ELF-1 (cell line): ENCODE data around the gene ST6GALNAC5.
"Not testable (repeated sequence)": the region's sequence is repeated elsewhere in the genome, so short reads cannot be mapped to it uniquely, and the experiment has no call there.

Experiments
- DNase-seq: peaks from one replicate; pipeline ENCODE4 v3.0.0-alpha.2; 2016; ENCODE audit warnings: low read depth, low spot score

The ST6GALNAC5 gene

GRCh38 chr1:76866566-76866965 is 714 bp upstream of the ST6GALNAC5 start:
- no peak for DNase-seq

GRCh38 chr1:76868154-76868882 is 1.0 kb downstream of the ST6GALNAC5 start:
- peak; percentile 81 for DNase-seq

GRCh38 chr1:76868916-76869315 is 1.6 kb downstream of the ST6GALNAC5 start:
- DNase-seq, result peak; percentile 41

- DNase-seq, result no peak
Observed at GRCh38 chr1:76870037-76870436, 2.8 kb downstream of the ST6GALNAC5 start.

- DNase-seq, result no peak
Observed at GRCh38 chr1:76871355-76871974, 4.2 kb downstream of the ST6GALNAC5 start.

GRCh38 chr1:76872944-76873343 is 5.7 kb downstream of the ST6GALNAC5 start:
- DNase-seq, result no peak

GRCh38 chr1:76876655-76877395 is 9.5 kb downstream of the ST6GALNAC5 start:
- DNase-seq, result no peak

GRCh38 chr1:76879014-76879413 is 11.7 kb downstream of the ST6GALNAC5 start:
- not testable (repeated sequence) for DNase-seq

GRCh38 chr1:76881762-76882161 is 14.5 kb downstream of the ST6GALNAC5 start:
- DNase-seq, result no peak

- no peak for DNase-seq
Observed at GRCh38 chr1:76891931-76892622, 24.8 kb downstream of the ST6GALNAC5 start.

- no peak for DNase-seq
Observed at GRCh38 chr1:76892675-76893074, 25.4 kb downstream of the ST6GALNAC5 start.

- DNase-seq, result peak; percentile 80
Observed at GRCh38 chr1:76901158-76901767, 34.0 kb downstream of the ST6GALNAC5 start.

- no peak for DNase-seq
Observed at GRCh38 chr1:76905876-76906595, 38.8 kb downstream of the ST6GALNAC5 start.

- no peak for DNase-seq
Observed at GRCh38 chr1:76909311-76909710, 42.0 kb downstream of the ST6GALNAC5 start.

GRCh38 chr1:76919085-76919484 is 51.8 kb downstream of the ST6GALNAC5 start:
- DNase-seq, result peak; percentile 16

GRCh38 chr1:76921590-76921989 is 54.3 kb downstream of the ST6GALNAC5 start:
- no peak for DNase-seq

GRCh38 chr1:76925825-76926224 is 58.5 kb downstream of the ST6GALNAC5 start:
- DNase-seq, result no peak

- no peak for DNase-seq
Observed at GRCh38 chr1:76928522-76928921, 61.2 kb downstream of the ST6GALNAC5 start.

- DNase-seq, result no peak
Observed at GRCh38 chr1:76929136-76929535, 61.9 kb downstream of the ST6GALNAC5 start.

- DNase-seq, result peak; percentile 54
Observed at GRCh38 chr1:76933847-76934815, 66.9 kb downstream of the ST6GALNAC5 start.
